ENCODE data around the gene SORCS1.

DNA sequence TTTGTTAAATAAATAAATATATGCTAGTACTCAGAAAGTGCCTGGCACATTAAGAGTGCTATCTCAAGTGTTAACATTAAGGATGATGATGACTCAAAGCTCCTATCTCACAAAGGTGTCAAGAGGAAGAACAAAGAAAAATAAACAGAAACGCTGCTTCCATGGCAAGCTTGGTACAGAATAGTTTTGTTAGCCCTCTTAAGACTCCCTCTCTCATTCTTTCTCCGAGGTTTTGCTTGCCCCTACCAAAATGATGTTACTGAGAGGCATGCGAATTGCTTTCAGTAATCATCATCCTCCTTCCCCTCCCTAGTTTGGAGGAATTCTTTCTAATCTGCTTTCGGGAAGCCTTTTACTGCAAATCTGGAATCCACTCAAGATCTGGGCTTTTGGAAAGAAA, 96.7 kb downstream of the SORCS1 start:
- TF ChIP-seq CEBPB (IDR thresholded peaks at IDR 0.05) (no peak), NFIC (IDR thresholded peaks at IDR 0.05) (no peak), TAF1 (IDR thresholded peaks at IDR 0.05; ENCODE audit: low read depth) (no peak), EP300 (IDR thresholded peaks at IDR 0.05; ENCODE audit: borderline replicate concordance) (no peak), YY1 (IDR thresholded peaks at IDR 0.05; ENCODE audit: low read depth) (no peak), RAD21 (IDR thresholded peaks at IDR 0.05; ENCODE audit: low read depth) (no peak), CREB1 (IDR thresholded peaks at IDR 0.05; ENCODE audit: low read depth) (no peak), FOXM1 (IDR thresholded peaks at IDR 0.05; ENCODE audit: borderline replicate concordance, low read depth) (no peak), ZBTB7A (IDR thresholded peaks at IDR 0.05; ENCODE audit: low read depth) (no peak), EGR1 (IDR thresholded peaks at IDR 0.05) (no peak), TCF12 (IDR thresholded peaks at IDR 0.05; ENCODE audit: low read depth) (no peak)
- TF ChIP-seq, protein P1, sequence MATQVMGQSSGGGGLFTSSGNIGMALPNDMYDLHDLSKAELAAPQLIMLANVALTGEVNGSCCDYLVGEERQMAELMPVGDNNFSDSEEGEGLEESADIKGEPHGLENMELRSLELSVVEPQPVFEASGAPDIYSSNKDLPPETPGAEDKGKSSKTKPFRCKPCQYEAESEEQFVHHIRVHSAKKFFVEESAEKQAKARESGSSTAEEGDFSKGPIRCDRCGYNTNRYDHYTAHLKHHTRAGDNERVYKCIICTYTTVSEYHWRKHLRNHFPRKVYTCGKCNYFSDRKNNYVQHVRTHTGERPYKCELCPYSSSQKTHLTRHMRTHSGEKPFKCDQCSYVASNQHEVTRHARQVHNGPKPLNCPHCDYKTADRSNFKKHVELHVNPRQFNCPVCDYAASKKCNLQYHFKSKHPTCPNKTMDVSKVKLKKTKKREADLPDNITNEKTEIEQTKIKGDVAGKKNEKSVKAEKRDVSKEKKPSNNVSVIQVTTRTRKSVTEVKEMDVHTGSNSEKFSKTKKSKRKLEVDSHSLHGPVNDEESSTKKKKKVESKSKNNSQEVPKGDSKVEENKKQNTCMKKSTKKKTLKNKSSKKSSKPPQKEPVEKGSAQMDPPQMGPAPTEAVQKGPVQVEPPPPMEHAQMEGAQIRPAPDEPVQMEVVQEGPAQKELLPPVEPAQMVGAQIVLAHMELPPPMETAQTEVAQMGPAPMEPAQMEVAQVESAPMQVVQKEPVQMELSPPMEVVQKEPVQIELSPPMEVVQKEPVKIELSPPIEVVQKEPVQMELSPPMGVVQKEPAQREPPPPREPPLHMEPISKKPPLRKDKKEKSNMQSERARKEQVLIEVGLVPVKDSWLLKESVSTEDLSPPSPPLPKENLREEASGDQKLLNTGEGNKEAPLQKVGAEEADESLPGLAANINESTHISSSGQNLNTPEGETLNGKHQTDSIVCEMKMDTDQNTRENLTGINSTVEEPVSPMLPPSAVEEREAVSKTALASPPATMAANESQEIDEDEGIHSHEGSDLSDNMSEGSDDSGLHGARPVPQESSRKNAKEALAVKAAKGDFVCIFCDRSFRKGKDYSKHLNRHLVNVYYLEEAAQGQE (IDR thresholded peaks at IDR 0.05; ENCODE audit: low read depth) = no peak
- TF ChIP-seq, protein P2, sequence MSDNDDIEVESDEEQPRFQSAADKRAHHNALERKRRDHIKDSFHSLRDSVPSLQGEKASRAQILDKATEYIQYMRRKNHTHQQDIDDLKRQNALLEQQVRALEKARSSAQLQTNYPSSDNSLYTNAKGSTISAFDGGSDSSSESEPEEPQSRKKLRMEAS (IDR thresholded peaks at IDR 0.05) = no peak

Measured in Ishikawa (cell line).